Measurements from ENCODE around the gene IL18BP.

- TF ChIP-seq, protein P1, sequence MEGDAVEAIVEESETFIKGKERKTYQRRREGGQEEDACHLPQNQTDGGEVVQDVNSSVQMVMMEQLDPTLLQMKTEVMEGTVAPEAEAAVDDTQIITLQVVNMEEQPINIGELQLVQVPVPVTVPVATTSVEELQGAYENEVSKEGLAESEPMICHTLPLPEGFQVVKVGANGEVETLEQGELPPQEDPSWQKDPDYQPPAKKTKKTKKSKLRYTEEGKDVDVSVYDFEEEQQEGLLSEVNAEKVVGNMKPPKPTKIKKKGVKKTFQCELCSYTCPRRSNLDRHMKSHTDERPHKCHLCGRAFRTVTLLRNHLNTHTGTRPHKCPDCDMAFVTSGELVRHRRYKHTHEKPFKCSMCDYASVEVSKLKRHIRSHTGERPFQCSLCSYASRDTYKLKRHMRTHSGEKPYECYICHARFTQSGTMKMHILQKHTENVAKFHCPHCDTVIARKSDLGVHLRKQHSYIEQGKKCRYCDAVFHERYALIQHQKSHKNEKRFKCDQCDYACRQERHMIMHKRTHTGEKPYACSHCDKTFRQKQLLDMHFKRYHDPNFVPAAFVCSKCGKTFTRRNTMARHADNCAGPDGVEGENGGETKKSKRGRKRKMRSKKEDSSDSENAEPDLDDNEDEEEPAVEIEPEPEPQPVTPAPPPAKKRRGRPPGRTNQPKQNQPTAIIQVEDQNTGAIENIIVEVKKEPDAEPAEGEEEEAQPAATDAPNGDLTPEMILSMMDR (IDR thresholded peaks at IDR 0.05; ENCODE audit: low read depth, low read length, poor library complexity, severe bottlenecking): no peak
- no peak for TF ChIP-seq EZH2phosphoT487 (IDR thresholded peaks at IDR 0.05; ENCODE audit: borderline replicate concordance, low read length)
These were observed 47.1 kb downstream of the IL18BP start for GRCh38 chr11:72045849-72046248.

Data from DOHH2 (cell line).